Measurements from ENCODE around the gene ITGAX. TPM values are rescaled to one million over a fixed set of nuclear protein-coding genes. Genes with fewer than 3 reads are reported as not detected.

ITGAX gene
- total and polyA plus RNA-seq, 2 of the 8 experiments (the other 6 are each of a cell fraction or from before 2014, with no cell fraction given) = 0.30 TPM; not detected in 1

DNA sequence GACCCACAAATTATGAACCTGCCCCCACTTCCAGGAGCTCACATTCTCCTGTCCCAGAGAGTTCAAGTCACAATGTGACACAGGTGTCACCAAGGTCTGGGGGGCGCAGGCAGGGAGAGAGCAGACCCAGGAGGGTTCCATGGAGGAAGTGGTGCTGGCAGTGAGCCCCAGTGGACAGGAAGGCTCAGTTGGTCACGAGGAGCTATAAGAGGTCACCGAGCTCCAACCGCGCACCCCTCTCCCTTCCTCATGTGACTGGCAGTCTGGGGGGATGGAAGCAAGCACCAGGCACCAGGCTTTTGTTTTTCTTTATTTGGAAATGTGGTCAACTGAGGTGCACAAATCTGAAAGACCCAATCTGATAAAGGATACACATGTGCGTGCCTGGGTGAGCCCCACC is 40.7 kb downstream of the ITGAX start:
- no peak overlapping the region for H2BK5ac ChIP-seq (ENCODE audit: low read depth, low read length)
- TF ChIP-seq JUND (IDR thresholded peaks at IDR 0.05; ENCODE audit: low read length) (no peak), TAF7 (optimal IDR thresholded peaks at IDR 0.05; ENCODE audit: borderline replicate concordance, low read depth, low read length) (no peak), EGR1 (IDR thresholded peaks at IDR 0.05; ENCODE audit: borderline replicate concordance, low read depth, low read length) (no peak), POU5F1 (IDR thresholded peaks at IDR 0.05; ENCODE audit: low read depth, low read length) (no peak), ATF2 (IDR thresholded peaks at IDR 0.05; ENCODE audit: low read length) (no peak)
- H2BK15ac ChIP-seq (ENCODE audit: low read length) = no peak overlapping the region
- no peaks in the 10 kb centered on the region for H3K79me2 ChIP-seq (ENCODE audit: control insufficient read depth in 1 of 2, insufficient read depth in 2 of 2, low read length in 2 of 2)
- no peak overlapping the region for H4K91ac ChIP-seq (replicated peaks; ENCODE audit: insufficient read length, low read length)
- no peak overlapping the region for H3K23ac ChIP-seq (ENCODE audit: insufficient read length)
- DNase-seq (ENCODE audit: low read depth in 1 of 2, low spot score in 2 of 2) = no peak
- CTCF ChIA-PET (ENCODE audit: partially characterized antibody) = interaction anchor here (1.0 to 5.8 kb wide), 2 partner anchors 13 to 20 kb away, joined by 3 to 38 read pairs; no protein-coding TSS in a partner anchor
- H3K23me2 ChIP-seq (ENCODE audit: low read depth, low read length) = no peaks in the 10 kb centered on the region
- peaks cover 0 to 5% (median 2%) of the 10 kb centered on the region in 4 experiments; a peak in 2 of 7 replicates for H3K4me1 ChIP-seq (replicated peaks in 1 of 4; ENCODE audit: control insufficient read depth in 3 of 4, insufficient read depth in 4 of 4, low read length in 3 of 4)
- no peak for FAIRE-seq
- H4K8ac ChIP-seq (ENCODE audit: extremely low read depth, insufficient read depth, low read length) = no peak overlapping the region; the same call in 1 of the 2 replicates
- H3K27me3 ChIP-seq (replicated peaks in 1 of 4; ENCODE audit: control insufficient read depth in 3 of 4, extremely low read depth in 1 of 4, insufficient read depth in 3 of 4, low read length in 3 of 4) = no peaks in the 10 kb centered on the region
- no peak overlapping the region for H3K27ac ChIP-seq (ENCODE audit: low read depth, low read length)
- H4K20me1 ChIP-seq (replicated peaks in 1 of 2; ENCODE audit: control insufficient read depth in 1 of 2, insufficient read depth in 2 of 2, low read length in 2 of 2) = no peaks in the 10 kb centered on the region
- no peak overlapping the region for H3K4me2 ChIP-seq (ENCODE audit: insufficient read depth in 1 of 2, low read depth in 2 of 2, low read length in 2 of 2)
- no peak overlapping the region for H3K4ac ChIP-seq (replicated peaks; ENCODE audit: insufficient read length, low read depth, low read length)
- H2BK20ac ChIP-seq (ENCODE audit: low read length) = no peak overlapping the region
- H4K5ac ChIP-seq (ENCODE audit: insufficient read length, low read depth, low read length) = no peak overlapping the region
- no peak overlapping the region for H2BK120ac ChIP-seq (replicated peaks; ENCODE audit: low read depth, low read length)
- no peak overlapping the region for H3K9ac ChIP-seq (replicated peaks in 1 of 4; ENCODE audit: extremely low read depth in 1 of 4, low read depth in 3 of 4, low read length in 3 of 4)
- no peak overlapping the region for H3K4me3 ChIP-seq (ENCODE audit: extremely low read depth in 1 of 4, insufficient read depth in 2 of 4, low read depth in 3 of 4, low read length in 4 of 4)
- WGBS, 2 experiments (ENCODE audit: extremely low coverage in 1 of 2, insufficient coverage in 1 of 2, insufficient read length in 1 of 2, insufficient replicate concordance in 2 of 2, low coverage in 1 of 2, low lambda C conversion rate in 2 of 2, missing lambda C conversion rate in 1 of 2) = 96% methylated on average over 2 of the region's 6 CpGs; no CpG with 5 or more reads in 1 of the 2 experiments
- no peak overlapping the region for H3K18ac ChIP-seq (ENCODE audit: extremely low read depth, low read length)
- no peaks in the 10 kb centered on the region for H3K79me1 ChIP-seq (ENCODE audit: low read depth, low read length)
- no peak overlapping the region for H2BK12ac ChIP-seq (ENCODE audit: low read depth, low read length)
- H2AK5ac ChIP-seq (ENCODE audit: low read depth, low read length) = no peak overlapping the region
- no peak overlapping the region for H3K14ac ChIP-seq (ENCODE audit: insufficient read length)
- POLR2A ChIA-PET (ENCODE audit: partially characterized antibody) = no interaction called here
- no peak overlapping the region for H3K56ac ChIP-seq (replicated peaks; ENCODE audit: insufficient read length, low read depth, low read length)
- no peak overlapping the region for H2AFZ ChIP-seq (ENCODE audit: low read length)
- H3K9me3 ChIP-seq (ENCODE audit: insufficient read depth in 2 of 2, low read depth in 1 of 2, low read length in 1 of 2) = no peaks in the 10 kb centered on the region
- H3K36me3 ChIP-seq (ENCODE audit: control insufficient read depth in 2 of 4, insufficient read depth in 4 of 4, low read length in 3 of 4) = no peaks in the 10 kb centered on the region

Measured in H1 (cell line).